ENCODE measurements around the gene SH3RF1.

Gene SH3RF1

DNA sequence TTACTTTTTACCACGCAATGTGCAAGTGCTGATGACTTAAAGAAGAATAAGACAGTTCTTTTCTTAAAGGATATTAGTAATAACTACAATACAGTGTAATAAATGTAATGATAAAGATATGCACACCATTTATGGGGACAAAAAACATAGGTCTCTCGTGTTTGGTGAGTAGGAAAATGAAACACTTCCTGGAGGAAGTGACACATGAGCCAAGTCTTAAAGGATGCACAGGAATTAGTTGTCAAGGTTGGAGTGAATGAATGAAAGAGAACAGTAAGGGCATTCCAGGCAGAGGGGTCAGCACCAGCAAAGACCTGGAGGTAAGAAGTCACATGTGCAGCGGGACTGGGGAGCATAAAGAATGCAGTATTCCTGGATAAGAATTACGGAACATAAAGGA, 112.7 kb downstream of the SH3RF1 start:
- DNase-seq, result no peak

DNA sequence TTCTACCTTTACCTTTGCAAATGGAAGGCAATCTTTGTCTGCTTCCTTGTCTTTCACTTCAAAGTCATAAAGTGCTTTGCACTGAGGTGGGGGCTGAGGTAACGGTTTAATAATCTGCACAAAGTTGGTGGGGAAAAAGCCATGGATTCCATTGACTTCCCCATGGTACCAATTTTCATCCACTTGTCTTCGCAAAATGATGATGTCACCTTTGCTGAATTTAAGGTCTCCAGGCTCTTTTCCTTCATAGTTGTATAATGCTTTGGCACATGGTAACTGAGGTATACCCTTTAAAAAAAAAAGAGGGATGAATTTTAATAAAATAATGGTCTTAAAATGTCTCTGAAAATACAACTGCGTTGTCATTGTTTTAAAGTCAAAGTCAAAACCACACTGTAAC, 114.4 kb downstream of the SH3RF1 start:
- DNase-seq, result no peak

GRCh38 chr4:169154121-169154520, 116.6 kb downstream of the SH3RF1 start:
- no peak for DNase-seq

- no peak for DNase-seq
Measured at GRCh38 chr4:169153481-169154087, 117.2 kb downstream of the SH3RF1 start.

DNA sequence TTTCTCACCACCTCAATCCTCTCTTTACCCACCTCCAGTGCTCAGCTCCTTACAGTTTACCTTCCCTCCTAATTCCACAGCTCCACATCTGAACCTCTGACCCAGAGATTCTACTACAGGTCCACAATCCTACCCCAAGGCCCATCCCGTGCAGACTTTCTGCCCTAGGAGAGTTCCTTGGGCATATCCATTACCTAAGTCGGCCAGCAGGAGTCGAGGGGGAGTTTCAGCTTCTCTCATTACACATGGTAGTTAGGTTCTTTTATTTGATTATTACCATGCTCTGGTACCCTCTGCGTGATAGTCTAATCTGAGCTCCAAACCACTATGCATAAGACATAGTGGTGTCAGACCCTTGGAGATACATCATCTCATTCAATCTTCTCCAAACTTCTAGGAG, 117.9 kb downstream of the SH3RF1 start:
- no peak for DNase-seq

DNA sequence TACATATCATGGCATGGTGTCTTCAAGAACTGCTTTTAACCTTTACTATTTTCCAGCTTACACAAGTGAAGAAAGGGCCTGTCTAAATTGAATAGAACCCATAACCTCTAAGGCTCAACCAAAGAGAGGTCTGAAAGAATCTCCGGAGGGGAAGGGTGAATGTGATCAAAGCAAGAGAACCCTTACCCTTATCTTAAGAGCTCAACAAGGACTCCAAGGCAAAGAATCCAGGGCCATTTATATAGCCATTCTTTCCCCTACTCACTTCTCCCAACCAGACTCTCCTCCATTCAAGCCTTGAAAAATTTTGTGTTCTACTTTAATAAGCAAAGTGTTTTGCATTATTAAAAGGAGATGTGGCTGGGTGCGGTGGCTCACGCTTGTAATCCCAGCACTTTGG, 118.7 kb downstream of the SH3RF1 start:
- DNase-seq, result no peak

DNA sequence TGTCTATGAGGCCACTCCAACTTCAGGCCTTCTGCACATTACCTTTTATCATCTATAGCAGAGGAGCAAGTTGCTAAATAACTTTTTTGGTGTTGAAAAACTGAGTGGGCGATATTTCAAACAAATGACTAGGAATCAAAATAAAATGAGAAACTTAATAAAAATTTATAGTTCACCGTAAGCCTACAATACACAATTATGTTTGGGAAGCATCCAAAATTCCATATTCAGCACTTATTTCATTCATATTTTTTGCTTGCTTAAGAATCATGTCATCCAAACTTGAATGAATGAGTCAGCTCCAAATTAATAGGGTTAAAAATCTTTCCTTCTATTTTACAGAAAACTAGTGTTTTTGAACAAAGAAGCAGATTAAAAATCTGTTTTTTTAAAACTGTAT, 119.1 kb downstream of the SH3RF1 start:
- no peak for DNase-seq

DNA sequence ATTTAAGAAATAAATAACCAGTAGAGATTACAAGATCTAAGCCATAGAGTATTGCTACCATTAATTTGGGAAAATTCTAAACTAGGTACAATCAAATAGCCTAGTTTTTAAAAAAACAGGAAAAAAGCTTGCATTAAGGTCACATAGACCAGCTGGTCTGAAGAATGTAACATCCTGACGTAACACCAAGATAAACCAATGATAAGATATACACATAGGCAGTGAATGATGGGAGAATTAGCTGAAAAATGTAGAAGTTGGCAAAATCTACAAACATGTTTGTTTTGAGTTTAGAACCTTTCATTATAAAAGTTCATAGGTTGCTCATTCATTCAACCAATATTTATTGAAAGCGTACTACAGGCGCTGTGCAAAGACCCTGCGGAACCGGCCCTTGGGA, 120.0 kb downstream of the SH3RF1 start:
- no peak for DNase-seq

DNA sequence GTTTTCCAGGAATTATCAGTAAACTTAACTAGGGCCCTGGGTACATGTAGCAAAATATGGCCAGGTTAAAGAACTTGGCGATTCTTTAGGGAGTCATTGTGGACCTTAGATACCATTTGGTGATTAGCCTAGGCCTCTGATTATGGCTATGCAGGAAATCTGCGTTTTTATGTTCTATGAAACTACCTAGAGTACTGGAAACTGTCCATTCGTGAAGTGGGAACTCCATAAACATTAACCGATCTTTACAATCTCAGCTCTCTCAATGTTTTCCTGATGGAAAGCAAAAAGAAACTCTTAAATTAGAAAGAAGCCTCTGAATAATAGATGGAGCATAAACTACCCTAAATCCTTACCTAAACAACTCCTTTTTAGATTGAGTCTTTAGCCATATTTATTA, 121.9 kb downstream of the SH3RF1 start:
- no peak for DNase-seq

- no peak for DNase-seq
Measured at GRCh38 chr4:169147191-169147590, 123.6 kb downstream of the SH3RF1 start.

GRCh38 chr4:169144061-169144600, 126.6 kb downstream of the SH3RF1 start:
- DNase-seq, result no peak

DNA sequence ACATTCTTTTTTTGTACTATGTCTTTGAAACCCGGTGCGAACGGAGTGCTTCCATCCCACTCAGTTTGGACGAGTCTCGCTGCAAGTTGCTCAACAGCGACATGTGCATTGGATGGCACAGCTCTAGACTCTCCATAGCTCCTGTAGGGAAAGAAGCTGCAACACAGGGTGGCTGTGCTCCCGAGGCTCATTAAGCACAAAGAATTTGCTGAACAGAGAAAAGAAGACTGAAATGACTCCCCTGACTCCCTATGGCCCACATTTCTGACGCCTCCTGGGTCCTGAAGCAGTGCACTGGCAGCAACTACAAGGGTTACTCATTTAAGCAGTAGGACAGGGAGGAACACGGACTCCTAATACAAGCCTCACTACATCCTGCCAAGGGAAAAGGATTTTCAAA, 127.4 kb downstream of the SH3RF1 start:
- no peak for DNase-seq

DNA sequence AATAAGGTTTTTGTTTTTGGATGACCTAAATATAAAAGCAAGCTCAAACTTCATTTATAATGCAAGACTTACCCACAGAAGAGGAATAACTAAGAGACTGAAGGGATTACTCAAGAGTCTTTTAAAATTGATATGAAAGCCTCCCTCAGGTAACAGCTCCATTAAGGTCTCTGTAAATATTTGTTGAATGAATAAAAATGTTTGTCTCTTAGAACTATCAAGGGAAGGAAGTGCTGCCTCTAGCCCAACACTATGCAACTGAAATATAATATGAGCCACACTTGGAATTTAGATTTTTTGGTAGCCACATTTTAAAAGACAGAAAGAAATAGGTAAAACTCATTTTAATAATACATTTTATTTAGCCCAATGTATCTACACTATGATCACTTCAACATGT, 127.8 kb downstream of the SH3RF1 start:
- DNase-seq, result no peak

DNA sequence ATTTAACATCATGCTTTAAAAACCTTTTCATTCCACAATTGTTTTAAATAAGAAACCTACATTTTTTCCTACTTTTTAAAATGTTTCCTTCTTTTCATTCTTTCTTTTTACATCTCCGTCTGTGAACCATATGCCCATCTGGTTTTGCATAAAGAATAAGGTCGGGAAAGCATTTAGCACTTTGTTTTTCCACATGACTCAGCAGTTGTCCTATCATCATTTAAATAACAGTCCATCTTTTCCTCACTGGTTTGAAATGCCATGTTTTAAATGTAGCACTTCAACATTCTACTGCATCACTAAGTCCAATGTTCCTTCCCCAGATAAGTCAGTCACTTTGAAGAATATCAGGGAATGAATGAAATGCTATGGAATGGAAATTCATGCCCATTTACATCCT, 128.4 kb downstream of the SH3RF1 start:
- DNase-seq, result no peak

- DNase-seq, result no peak
Measured at GRCh38 chr4:169139021-169139420, 131.7 kb downstream of the SH3RF1 start.

GRCh38 chr4:169137558-169137920, 133.2 kb downstream of the SH3RF1 start:
- DNase-seq, result no peak

DNA sequence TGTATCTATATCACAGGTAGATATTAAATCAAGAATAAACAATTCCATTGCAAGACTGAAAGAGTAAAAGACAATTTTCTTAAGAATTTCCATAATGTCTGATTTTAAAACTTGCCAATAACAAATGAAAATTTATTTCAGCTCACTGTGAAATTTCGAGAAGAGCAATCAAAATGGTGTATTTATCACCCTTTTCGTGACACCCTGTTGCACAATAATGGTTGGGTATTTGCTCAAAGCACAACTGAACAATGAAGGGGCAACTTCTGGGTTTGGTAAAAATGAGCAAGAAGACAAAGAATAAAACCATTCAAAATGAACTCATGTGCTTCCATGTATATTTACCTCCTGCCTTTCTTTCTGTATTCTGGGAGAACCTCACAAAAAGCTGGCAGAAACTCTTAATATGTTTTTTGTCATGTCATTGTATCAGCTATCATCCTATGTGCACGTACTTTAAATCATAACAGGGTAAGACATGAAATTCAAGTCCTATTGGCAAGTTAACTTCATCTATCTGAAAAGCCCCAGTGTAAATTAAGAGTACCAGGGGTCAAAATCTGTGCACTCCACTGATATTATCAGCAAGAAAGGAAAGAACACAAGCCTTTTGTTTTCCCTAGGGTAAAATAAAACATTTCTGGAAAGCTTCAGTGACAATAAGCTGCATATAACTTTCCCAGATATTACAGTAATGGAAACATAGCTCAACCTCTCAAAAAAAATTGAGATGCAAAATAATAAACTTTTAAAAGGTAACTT, 133.8 kb downstream of the SH3RF1 start:
- DNase-seq, result no peak

- DNase-seq, result no peak
Measured at GRCh38 chr4:169136330-169136729, 134.4 kb downstream of the SH3RF1 start.

DNA sequence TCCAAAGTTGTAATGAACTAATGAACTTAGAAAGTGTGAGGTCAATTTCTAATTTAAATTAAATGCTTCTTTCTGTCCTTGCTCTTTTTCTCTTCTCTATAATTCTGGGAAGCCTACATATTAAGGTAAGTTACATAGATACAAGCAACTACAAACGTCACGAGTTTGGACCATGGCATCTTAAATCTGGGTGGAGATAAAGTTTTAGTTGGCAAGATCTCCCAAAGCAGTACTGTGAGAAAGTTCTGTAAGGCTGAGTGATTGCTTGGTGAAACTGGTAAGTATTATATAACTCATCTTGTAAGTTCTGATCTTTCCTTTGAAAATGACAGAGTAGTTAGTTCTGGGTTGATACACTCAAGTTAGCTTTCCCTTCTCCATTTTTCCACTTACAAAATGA, 135.0 kb downstream of the SH3RF1 start:
- no peak for DNase-seq

DNA sequence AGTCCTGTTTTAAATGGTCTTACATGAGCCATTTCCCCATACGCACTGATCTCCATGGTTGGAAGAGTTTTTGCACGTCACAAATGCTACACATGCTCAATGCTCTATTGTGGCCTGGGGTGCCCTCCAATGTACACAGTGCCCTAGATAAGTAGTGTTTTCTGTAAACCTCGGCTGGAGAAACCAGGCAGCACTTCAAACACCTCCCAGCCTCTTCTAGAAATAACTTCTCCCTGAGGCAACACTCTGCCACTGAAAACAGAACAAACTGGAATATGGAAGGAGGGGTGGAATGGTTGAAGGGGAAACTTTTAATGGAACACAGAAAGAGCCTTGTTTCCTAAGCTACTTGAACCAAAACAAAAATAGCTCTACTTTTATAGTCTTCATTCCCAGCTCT, 136.8 kb downstream of the SH3RF1 start:
- no peak for DNase-seq

- no peak for DNase-seq
Measured at GRCh38 chr4:169132561-169133305, 138.0 kb downstream of the SH3RF1 start.

DNA sequence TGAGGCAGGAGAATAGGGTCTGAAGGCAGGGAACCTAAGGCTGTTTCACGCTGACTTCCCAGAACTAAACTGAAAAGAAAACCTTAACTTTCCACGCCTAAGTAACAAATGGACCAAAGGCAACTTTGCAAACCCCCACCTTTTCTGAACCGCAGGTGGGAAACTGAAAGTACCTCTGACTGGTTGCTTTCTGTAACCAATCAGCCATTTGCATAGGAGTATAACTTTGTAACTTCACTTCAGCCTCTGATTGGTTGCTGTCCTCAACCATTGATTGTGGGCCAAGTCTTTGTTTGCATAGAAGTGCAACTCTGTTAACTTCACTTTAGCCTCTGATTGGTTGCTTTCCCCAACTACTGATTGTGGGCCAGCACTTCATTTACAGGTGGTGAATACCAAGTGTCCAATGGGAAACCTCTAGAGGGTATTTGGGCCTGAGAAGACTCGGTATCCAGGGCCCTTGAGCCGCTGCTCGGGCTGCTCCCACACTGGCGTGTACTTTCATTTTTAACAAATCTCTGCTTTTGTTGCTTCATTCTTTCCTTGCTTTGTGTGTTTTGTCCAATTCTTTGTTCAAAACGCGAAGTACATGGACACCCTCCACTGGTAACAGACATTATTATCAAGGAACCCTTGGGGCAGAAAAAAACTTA, 139.1 kb downstream of the SH3RF1 start:
- DNase-seq, result no peak

- DNase-seq, result no peak
Measured at GRCh38 chr4:169128902-169129301, 141.9 kb downstream of the SH3RF1 start.
